ENCODE data around the gene TP53I11. TPM values are rescaled to one million over a fixed set of nuclear protein-coding genes. Genes with fewer than 3 reads are reported as not detected.

TP53I11 gene
- total RNA-seq, 1 experiment from 2014 or later, result 94.2 TPM

DNA sequence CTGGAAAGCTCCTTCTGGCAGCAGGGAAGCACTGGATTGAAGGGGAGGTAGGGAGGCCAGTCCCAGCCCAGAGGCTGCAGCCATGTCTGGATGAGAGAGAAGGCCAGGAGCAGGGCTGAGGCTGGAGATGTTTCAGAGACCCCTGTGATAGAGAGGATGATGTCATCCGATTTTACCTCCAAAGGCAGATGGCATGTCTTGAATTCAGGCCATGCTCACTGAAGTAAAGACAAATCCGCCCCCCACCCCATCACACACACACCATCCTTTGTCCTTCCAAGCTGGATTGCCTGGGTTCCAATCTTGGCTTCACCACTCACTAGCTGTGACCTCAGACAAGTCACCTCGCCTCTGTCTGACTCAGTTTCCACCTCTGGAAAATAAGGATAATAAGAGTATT lies 47.2 kb downstream of the TP53I11 start:
- Histone ChIP-seq H3K27me3 (ENCODE audit: insufficient read depth, low read length) (no peaks in the 10 kb centered on the region), H4K20me1 (ENCODE audit: control insufficient read depth, insufficient read depth, insufficient read length) (no peaks in the 10 kb centered on the region), H3K79me2 (ENCODE audit: insufficient read depth, low read length) (no peaks in the 10 kb centered on the region), H3K9me3 (ENCODE audit: control insufficient read depth, low read depth, low read length) (no peaks in the 10 kb centered on the region), H3K4me1 (ENCODE audit: insufficient read depth, low read length) (peaks cover 6% of the 10 kb centered on the region; the same call in 1 of the 2 replicates), H2BK20ac (ENCODE audit: low read depth, low read length, poor library complexity, severe bottlenecking) (no peak overlapping the region), H3K4ac (ENCODE audit: low read depth, low read length) (no peak overlapping the region), H2BK120ac (ENCODE audit: low read depth, low read length, poor library complexity, severe bottlenecking) (no peak overlapping the region), H2BK15ac (ENCODE audit: low read depth, low read length) (no peak overlapping the region), H4K5ac (ENCODE audit: insufficient read length, low read depth, low read length) (no peak overlapping the region), H2AFZ (ENCODE audit: low read length) (no peak overlapping the region), H3K27ac (ENCODE audit: insufficient read length, low read depth, low read length) (no peak overlapping the region), H2BK12ac (ENCODE audit: insufficient read length, low read depth, low read length) (no peak overlapping the region), H3T11ph (ENCODE audit: low read length) (no peak overlapping the region), H3K79me1 (ENCODE audit: insufficient read depth, low read depth, low read length, poor library complexity, severe bottlenecking) (no peaks in the 10 kb centered on the region), H4K8ac (replicated peaks; ENCODE audit: insufficient read length, low read depth, low read length) (no peak overlapping the region), H3K23me2 (ENCODE audit: insufficient read length, low read depth, low read length, poor library complexity, severe bottlenecking) (no peaks in the 10 kb centered on the region), H3K18ac (ENCODE audit: insufficient read length, low read depth, low read length) (no peak overlapping the region), H2AK5ac (ENCODE audit: insufficient read length, low read length) (no peak overlapping the region), H3K14ac (ENCODE audit: insufficient read depth, low read length) (no peak overlapping the region), H4K91ac (ENCODE audit: insufficient read length, low read depth, low read length) (no peak overlapping the region), H2BK5ac (ENCODE audit: insufficient read length, low read length) (no peak overlapping the region), H3K56ac (ENCODE audit: insufficient read length, low read depth, low read length) (no peak overlapping the region), H3K9ac (ENCODE audit: extremely low read depth, insufficient read length, low read length) (no peak overlapping the region), H3K23ac (ENCODE audit: insufficient read length, low read depth, low read length) (no peak overlapping the region), H3K4me2 (ENCODE audit: insufficient read depth, insufficient read length, low read length) (no peak overlapping the region)
- H3K4me1 Mint-ChIP-seq, result peaks cover 34 to 45% of the 10 kb centered on the region in 2 experiments
- H3K27ac Mint-ChIP-seq, result no peak overlapping the region
- WGBS (ENCODE audit: extremely low coverage, insufficient read length, low lambda C conversion rate), result no CpG with 5 or more reads among the region's 3 CpGs
- H3K9me3 Mint-ChIP-seq, result peaks cover 9% of the 10 kb centered on the region in 2 experiments; a peak in 3 of 5 replicates
- peak overlapping the region in 1 of 2 experiments; percentile 21; a peak in 1 of 5 replicates for H3K4me3 Mint-ChIP-seq
- H3K27me3 Mint-ChIP-seq (ENCODE audit: low read depth), result peaks cover 3% of the 10 kb centered on the region; the same call in 1 of the 2 replicates
- no peak for DNase-seq
- TF ChIP-seq, protein P1, sequence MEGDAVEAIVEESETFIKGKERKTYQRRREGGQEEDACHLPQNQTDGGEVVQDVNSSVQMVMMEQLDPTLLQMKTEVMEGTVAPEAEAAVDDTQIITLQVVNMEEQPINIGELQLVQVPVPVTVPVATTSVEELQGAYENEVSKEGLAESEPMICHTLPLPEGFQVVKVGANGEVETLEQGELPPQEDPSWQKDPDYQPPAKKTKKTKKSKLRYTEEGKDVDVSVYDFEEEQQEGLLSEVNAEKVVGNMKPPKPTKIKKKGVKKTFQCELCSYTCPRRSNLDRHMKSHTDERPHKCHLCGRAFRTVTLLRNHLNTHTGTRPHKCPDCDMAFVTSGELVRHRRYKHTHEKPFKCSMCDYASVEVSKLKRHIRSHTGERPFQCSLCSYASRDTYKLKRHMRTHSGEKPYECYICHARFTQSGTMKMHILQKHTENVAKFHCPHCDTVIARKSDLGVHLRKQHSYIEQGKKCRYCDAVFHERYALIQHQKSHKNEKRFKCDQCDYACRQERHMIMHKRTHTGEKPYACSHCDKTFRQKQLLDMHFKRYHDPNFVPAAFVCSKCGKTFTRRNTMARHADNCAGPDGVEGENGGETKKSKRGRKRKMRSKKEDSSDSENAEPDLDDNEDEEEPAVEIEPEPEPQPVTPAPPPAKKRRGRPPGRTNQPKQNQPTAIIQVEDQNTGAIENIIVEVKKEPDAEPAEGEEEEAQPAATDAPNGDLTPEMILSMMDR (conservative IDR thresholded peaks at IDR 0.05), result no peak
- peaks cover 7 to 9% (median 8%) of the 10 kb centered on the region in 3 experiments; a peak in 4 of 7 replicates for H3K36me3 Mint-ChIP-seq (ENCODE audit: insufficient read depth in 1 of 3, low read depth in 3 of 3)
